AG04450 (cell line): ENCODE measurements around the gene B3GNT7. TPM values are rescaled to one million over a fixed set of nuclear protein-coding genes. Genes with fewer than 3 reads are reported as not detected.

Experiments
- CTCF ChIA-PET: fragments of 300-600, 350-600 bp; formaldehyde crosslinking; extraction: SDS; loops from one replicate; lab custom pipeline; 2022; ENCODE audit warnings: antibody characterized with exemption, inconsistent platforms; lab: Charles Lee
- POLR2A ChIA-PET: fragments of 350-600 bp; formaldehyde crosslinking; extraction: SDS; loops from one replicate; lab custom pipeline; 2021; ENCODE audit warnings: antibody characterized with exemption, inconsistent platforms; lab: Yijun Ruan, JAX
- DNase-seq: peaks from one replicate; pipeline ENCODE4 v3.0.0-alpha.2; 2011; ENCODE audit warnings: low read depth, low spot score
- H3K27ac ChIP-seq: one replicate; pipeline ENCODE4 v1.5.1; 2012; ENCODE audit warnings: low read depth, low read length, control low read depth
- H3K27me3 ChIP-seq: one replicate; pipeline ENCODE4 v1.6.0; 2012; ENCODE audit warnings: low read length; ENCODE audit not compliant: control insufficient read depth, insufficient read depth
- H3K4me3 ChIP-seq: 2 replicates; pipeline ENCODE4 v1.5.1; 2011; ENCODE audit warnings: mild to moderate bottlenecking, low read depth, low read length, control low read depth
- H3K9me3 ChIP-seq: 2 replicates; pipeline ENCODE4 v1.5.1; 2012; ENCODE audit warnings: low read length; ENCODE audit not compliant: control insufficient read depth, insufficient read depth
- CTCF ChIP-seq: IDR thresholded peaks from 2 replicates; pipeline ENCODE4 v1.5.1; 2011; ENCODE audit warnings: low read depth, low read length, control low read depth, inconsistent platforms
- polyA plus RNA-seq: library from polyadenylated mRNA; depleted of rRNA; stranded (reverse); fragments of >200 nt; gene quantifications from 2 replicates; pipeline ENCODE4 v1.2.3, GENCODE V29; 2011

The B3GNT7 gene
- polyA plus RNA-seq, 1 experiment = 0.06 TPM

GRCh38 chr2:231392431-231393148, 2.9 kb upstream of the B3GNT7 start:
- POLR2A ChIA-PET = no interaction called here
- CTCF ChIA-PET = interaction anchor here (1.6 kb wide), 1 partner anchor 20 kb away, joined by 6 read pairs; no protein-coding TSS in a partner anchor
- DNase-seq = no peak
- no peak overlapping the region for H3K27ac ChIP-seq
- H3K4me3 ChIP-seq = no peak overlapping the region
- peaks cover 2% of the 10 kb centered on the region; the same call in 1 of the 2 replicates for H3K9me3 ChIP-seq
- H3K27me3 ChIP-seq = peaks cover 42% of the 10 kb centered on the region
- TF ChIP-seq CTCF = no peak

- no peak overlapping the region for H3K27ac ChIP-seq
- DNase-seq = no peak
- ChIA-PET POLR2A (no interaction called here), CTCF (interaction anchor here (0.6 to 1.6 kb wide), 2 partner anchors 19 to 122 kb away, joined by 6 to 7 read pairs; no protein-coding TSS in a partner anchor)
- TF ChIP-seq CTCF = peak; percentile 30; the same call in 1 of the 2 replicates
- H3K27me3 ChIP-seq = peaks cover 42% of the 10 kb centered on the region
- H3K4me3 ChIP-seq = no peak overlapping the region
- H3K9me3 ChIP-seq = peaks cover 4% of the 10 kb centered on the region; the same call in 1 of the 2 replicates
Observed at GRCh38 chr2:231393149-231394131, 2.1 kb upstream of the B3GNT7 start.

GRCh38 chr2:231394211-231395141, 1.0 kb upstream of the B3GNT7 start:
- Histone ChIP-seq H3K27ac (no peak overlapping the region), H3K4me3 (no peak overlapping the region), H3K27me3 (peaks cover 42% of the 10 kb centered on the region), H3K9me3 (peaks cover 4% of the 10 kb centered on the region; the same call in 1 of the 2 replicates)
- ChIA-PET POLR2A (no interaction called here), CTCF (interaction anchor here (0.6 to 1.6 kb wide), 2 partner anchors 18 to 474 kb away, joined by 4 to 6 read pairs; no protein-coding TSS in a partner anchor)
- 0 out of 2 replicates have a peak, but pooled peaks have one; percentile 13 for TF ChIP-seq CTCF
- DNase-seq = no peak

- Histone ChIP-seq H3K27ac (no peak overlapping the region), H3K27me3 (peaks cover 38% of the 10 kb centered on the region), H3K4me3 (no peak overlapping the region), H3K9me3 (peaks cover 4% of the 10 kb centered on the region; the same call in 1 of the 2 replicates)
- TF ChIP-seq CTCF = no peak
- CTCF ChIA-PET = interaction anchor here (1.7 kb wide), 1 partner anchor 99 kb away, joined by 10 read pairs; no protein-coding TSS in a partner anchor
- no peak for DNase-seq
- POLR2A ChIA-PET = no interaction called here
Observed at GRCh38 chr2:231396058-231396821, 730 bp downstream of the B3GNT7 start.
